GM18909 (cell line): ENCODE results near the gene NME3.
A peak's percentile ranks its signal among the peaks of the same experiment; 100 is the strongest.

ENCODE experiments used
- ATAC-seq: cut with Tn5 transposase; IDR thresholded peaks from one replicate; pipeline ENCODE4 v1.9.1; 2021; ENCODE audit warnings: mild to moderate bottlenecking; ENCODE audit not compliant: unreplicated experiment, poor library complexity

Gene NME3

GRCh38 chr16:1794221-1794871 is 23.0 kb upstream of the NME3 start:
- no peak for ATAC-seq

GRCh38 chr16:1793578-1794220 is 22.4 kb upstream of the NME3 start, which contains the start of gene IGFALS:
TSS of gene IGFALS (minus strand) at chr16:1793705. CDS start at chr16:1793652, 53 bp downstream.
- ATAC-seq = no peak

GRCh38 chr16:1792836-1793577 is 21.7 kb upstream of the NME3 start:
- no peak for ATAC-seq

- ATAC-seq = no peak
These were observed 20.8 kb upstream of the NME3 start for GRCh38 chr16:1791943-1792812.

GRCh38 chr16:1791256-1791942 is 20.1 kb upstream of the NME3 start:
- no peak for ATAC-seq

GRCh38 chr16:1790611-1791255 is 19.4 kb upstream of the NME3 start:
- no peak for ATAC-seq

GRCh38 chr16:1790261-1790610 is 18.9 kb upstream of the NME3 start:
- no peak for ATAC-seq

GRCh38 chr16:1789643-1790045 is 18.3 kb upstream of the NME3 start:
- no peak for ATAC-seq

GRCh38 chr16:1788708-1789100 is 17.4 kb upstream of the NME3 start:
- no peak for ATAC-seq

- ATAC-seq = no peak
These were observed 16.9 kb upstream of the NME3 start for GRCh38 chr16:1788095-1788707.

- ATAC-seq = no peak
These were observed 16.2 kb upstream of the NME3 start for GRCh38 chr16:1787322-1788094.

- no peak for ATAC-seq
These were observed 15.6 kb upstream of the NME3 start for GRCh38 chr16:1787056-1787321.

GRCh38 chr16:1786242-1787055 is 15.1 kb upstream of the NME3 start:
- no peak for ATAC-seq

- no peak for ATAC-seq
These were observed 14.5 kb upstream of the NME3 start for GRCh38 chr16:1785846-1786170.

GRCh38 chr16:1784977-1785845 is 13.9 kb upstream of the NME3 start:
- no peak for ATAC-seq

- peak; percentile 80 for ATAC-seq
These were observed 11.3 kb upstream of the NME3 start, which contains the start of the genes NUBP2 and SPSB3 for GRCh38 chr16:1782408-1783264. TSS of gene NUBP2 (plus strand) at chr16:1782960. CDS start at chr16:1783021, 61 bp downstream. TSS of gene SPSB3 (minus strand) at chr16:1782571. CDS start at chr16:1781483, 1,088 bp downstream.
